Omental fat pad (tissue), 4 donors: ENCODE measurements around the gene GNB1. TPM values are rescaled to one million over a fixed set of nuclear protein-coding genes. Genes with fewer than 3 reads are reported as not detected.

ENCODE experiments used
- ATAC-seq: fragments of 150-250 bp; one replicate; pipeline ENCODE4 v1.9.1; 2016; ENCODE audit warnings: mild to moderate bottlenecking, moderate library complexity; ENCODE audit not compliant: low FRiP score
- DNase-seq: peaks from one replicate; pipeline ENCODE4 v3.0.0-alpha.2; 2019; ENCODE audit warnings: low spot score
- CTCF ChIP-seq, 3 donors: fragments of 450-650 bp; IDR thresholded peaks; one replicate each; pipeline ENCODE4 v1.5.1; 2016 to 2017; ENCODE audit warnings: antibody characterized with exemption in 3 of 3, mild to moderate bottlenecking in 3 of 3, moderate library complexity in 2 of 3
- total RNA-seq, 4 donors: library from RNA; depleted of rRNA; stranded (reverse); fragments of >200 nt; gene quantifications; one replicate each; pipeline ENCODE4 v1.1.0, GENCODE V29; 2016

GNB1 gene
- total RNA-seq, 4 donors from 2014 or later, result 104 to 175 (median 152) TPM

DNA sequence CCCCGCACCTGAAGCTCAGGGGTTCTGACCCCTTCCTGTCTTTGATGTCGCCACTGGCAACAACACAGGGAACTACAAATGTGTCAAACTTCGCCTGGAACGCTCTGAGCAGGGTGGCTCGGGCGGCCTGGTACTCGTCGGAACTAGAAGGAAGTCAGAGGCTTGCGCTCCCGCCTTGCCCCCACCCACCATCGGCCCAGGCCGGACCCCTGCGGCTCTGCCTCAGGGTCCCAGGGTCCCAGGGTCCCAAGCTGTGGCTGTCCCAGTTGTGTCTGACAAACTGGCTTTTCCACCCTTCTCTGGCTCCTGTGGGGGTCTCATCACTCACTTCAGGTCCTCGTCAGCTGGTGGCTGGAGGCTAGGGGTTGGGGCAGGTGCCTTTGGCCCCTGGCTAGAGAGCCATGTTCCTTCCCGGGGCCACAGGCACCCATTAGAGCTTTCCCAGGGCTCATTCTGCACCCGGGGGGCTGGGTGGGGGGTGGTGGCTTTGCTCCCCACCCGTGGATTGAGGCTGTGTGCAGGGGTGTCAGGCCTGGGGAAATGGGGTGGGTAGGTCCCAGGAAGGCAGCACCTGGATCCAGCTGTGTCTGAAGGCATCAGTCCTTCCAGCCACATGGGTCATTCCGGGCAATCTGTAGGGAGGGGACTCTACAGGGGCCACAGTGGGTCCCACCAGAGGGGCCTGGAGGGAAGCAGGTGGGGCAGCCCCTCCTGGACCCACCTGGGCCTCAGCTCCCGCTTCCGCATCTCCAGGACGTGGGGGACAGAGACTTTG lies 36.2 kb upstream of the GNB1 start:
- DNase-seq, result no peak
- ATAC-seq, result no peak
- TF ChIP-seq CTCF (IDR thresholded peaks at IDR 0.05), result no peak

GRCh38 chr1:1926346-1926811 lies 35.5 kb upstream of the GNB1 start:
- DNase-seq (no peak), ATAC-seq (no peak)
- TF ChIP-seq CTCF (IDR thresholded peaks at IDR 0.05), result no peak

GRCh38 chr1:1925437-1926345 lies 34.8 kb upstream of the GNB1 start:
- ATAC-seq (no peak), DNase-seq (no peak)
- no peak for TF ChIP-seq CTCF (IDR thresholded peaks at IDR 0.05)

DNA sequence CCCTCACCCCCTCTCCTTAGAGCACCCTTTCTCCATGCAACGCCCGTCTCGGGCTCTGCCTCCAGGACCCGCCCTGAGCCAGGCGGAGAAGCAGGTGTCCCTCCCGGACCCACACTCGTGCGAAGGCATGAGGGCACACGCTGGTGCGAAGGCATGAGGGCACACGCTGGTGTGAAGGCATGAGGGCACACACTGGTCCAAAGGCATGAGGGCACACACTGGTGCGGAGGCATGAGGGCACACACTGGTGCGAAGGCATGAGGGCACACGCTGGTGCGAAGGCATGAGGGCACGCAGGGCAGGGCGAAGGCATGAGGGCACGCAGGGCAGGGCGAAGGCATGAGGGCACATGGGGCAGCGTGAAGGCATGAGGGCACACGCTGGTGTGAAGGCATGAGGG lies 34.0 kb upstream of the GNB1 start:
- no peak for TF ChIP-seq CTCF (IDR thresholded peaks at IDR 0.05)
- no peak for ATAC-seq
- DNase-seq, result no peak

- DNase-seq (no peak), ATAC-seq (no peak)
- TF ChIP-seq CTCF (IDR thresholded peaks at IDR 0.05), result no peak
Measured at GRCh38 chr1:1924386-1924785, 33.5 kb upstream of the GNB1 start.

DNA sequence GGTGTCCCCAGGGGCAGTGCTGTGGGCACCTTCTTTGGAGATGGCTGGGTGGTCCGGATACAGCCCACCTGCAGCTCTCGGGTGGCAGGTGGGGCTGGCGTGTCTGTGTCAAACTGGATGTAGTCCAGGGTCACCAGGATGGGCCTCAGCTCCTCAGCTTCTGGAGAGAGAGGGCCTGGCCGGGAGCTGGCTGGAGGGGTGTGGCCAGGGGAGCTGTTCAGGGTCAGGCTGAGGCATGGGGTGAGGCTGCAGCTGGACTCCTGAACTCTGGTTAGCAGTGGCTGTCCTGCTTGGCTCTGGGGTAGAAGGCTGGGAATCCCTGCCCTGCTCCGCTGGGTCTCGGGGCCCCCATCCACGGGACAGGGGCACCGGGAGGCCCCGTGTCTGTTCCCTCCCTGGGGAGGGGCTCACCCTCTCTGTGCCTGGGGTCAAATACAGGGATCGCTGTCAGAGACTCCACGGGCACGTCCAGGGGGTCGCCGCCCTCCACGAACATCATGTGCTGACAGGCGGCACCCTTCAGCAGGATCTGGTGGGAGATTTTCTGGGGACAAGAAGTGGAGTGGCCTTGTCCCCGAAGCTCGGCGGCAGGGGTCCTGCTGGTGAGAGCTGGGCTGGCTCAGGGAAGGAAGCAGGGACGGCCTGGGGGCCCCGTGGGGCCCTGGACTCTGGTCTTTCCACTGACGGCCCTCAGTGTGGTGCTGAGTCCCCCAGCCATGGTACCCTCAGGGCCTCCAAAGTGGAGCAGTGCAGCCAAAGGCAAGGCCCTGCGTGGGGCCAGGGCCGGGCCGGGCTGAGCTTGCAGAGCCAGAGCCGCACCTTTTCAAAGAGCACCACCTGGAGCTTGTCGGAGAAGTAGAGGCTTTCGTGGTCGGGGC lies 32.3 kb upstream of the GNB1 start:
- ATAC-seq (no peak), DNase-seq (no peak)
- no peak for TF ChIP-seq CTCF (IDR thresholded peaks at IDR 0.05)
